ENCODE measurements around the gene JAKMIP1. TPM values are rescaled to one million over a fixed set of nuclear protein-coding genes. Genes with fewer than 3 reads are reported as not detected.

Gene JAKMIP1
- total RNA-seq, 3 donors from 2014 or later: 0.63 to 2.1 TPM; not detected in 1

DNA sequence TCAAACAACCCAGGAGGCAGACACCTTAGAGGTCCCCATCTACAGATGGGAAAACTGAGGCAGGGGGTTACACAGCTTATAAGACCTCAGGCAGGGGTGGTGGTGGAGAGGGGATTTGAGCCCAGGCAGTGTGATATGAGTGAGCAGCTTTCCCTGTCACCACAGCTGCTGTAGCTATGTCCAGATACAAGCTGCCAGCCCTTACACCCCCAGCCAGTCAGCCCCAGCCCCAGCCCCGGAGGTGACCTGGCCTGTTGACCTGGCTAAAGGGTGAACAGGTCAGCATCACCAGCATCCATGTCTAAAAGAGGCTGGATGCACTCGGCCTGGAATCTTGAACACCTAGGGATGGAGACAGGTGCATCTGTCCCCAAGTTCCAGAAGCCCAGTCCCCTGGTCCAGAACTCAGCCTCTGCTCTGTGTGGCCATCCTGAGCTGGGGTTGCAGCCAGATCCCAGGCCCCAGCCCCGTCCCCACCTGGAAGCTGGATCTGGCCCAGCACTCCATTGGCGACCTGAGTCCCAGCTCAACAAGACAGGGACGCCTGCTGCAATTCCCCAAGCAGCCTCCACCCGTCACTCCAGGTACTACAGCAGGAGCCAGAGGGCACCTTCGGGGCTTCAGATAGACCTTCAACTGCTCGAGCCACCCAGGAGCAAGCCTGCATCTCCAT is 89.5 kb downstream of the JAKMIP1 start:
- no peaks in the 10 kb centered on the region for H3K9me3 ChIP-seq
- intact Hi-C loops (cut with DNase I, micrococcal nuclease): no loop called here
- H3K4me1 ChIP-seq (ENCODE audit: low read depth): no peaks in the 10 kb centered on the region
- DNase-seq: no peak
- TF ChIP-seq, protein P1, sequence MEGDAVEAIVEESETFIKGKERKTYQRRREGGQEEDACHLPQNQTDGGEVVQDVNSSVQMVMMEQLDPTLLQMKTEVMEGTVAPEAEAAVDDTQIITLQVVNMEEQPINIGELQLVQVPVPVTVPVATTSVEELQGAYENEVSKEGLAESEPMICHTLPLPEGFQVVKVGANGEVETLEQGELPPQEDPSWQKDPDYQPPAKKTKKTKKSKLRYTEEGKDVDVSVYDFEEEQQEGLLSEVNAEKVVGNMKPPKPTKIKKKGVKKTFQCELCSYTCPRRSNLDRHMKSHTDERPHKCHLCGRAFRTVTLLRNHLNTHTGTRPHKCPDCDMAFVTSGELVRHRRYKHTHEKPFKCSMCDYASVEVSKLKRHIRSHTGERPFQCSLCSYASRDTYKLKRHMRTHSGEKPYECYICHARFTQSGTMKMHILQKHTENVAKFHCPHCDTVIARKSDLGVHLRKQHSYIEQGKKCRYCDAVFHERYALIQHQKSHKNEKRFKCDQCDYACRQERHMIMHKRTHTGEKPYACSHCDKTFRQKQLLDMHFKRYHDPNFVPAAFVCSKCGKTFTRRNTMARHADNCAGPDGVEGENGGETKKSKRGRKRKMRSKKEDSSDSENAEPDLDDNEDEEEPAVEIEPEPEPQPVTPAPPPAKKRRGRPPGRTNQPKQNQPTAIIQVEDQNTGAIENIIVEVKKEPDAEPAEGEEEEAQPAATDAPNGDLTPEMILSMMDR (IDR thresholded peaks at IDR 0.05): no peak
- no peak for ATAC-seq
- no peaks in the 10 kb centered on the region for H3K36me3 ChIP-seq (ENCODE audit: low read depth)
- H3K4me3 ChIP-seq: no peak overlapping the region

- TF ChIP-seq, protein P1 (IDR thresholded peaks at IDR 0.05): peak; percentile 14
- H3K36me3 ChIP-seq (ENCODE audit: low read depth): no peaks in the 10 kb centered on the region
- H3K4me3 ChIP-seq: no peak overlapping the region
- no peaks in the 10 kb centered on the region for H3K9me3 ChIP-seq
- ATAC-seq (peak; percentile 76), DNase-seq (peak in 1 of 3 donors; percentile 24)
- H3K4me1 ChIP-seq (ENCODE audit: low read depth): no peaks in the 10 kb centered on the region
- intact Hi-C loops (cut with DNase I, micrococcal nuclease): no loop called here
These were observed 90.3 kb downstream of the JAKMIP1 start for GRCh38 chr4:6109842-6110560.

- no peak for ATAC-seq
- H3K4me3 ChIP-seq: no peak overlapping the region
- intact Hi-C loops (cut with DNase I, micrococcal nuclease): no loop called here
These were observed 92.5 kb downstream of the JAKMIP1 start for GRCh38 chr4:6107886-6108285.

GRCh38 chr4:6107114-6107791 is 93.1 kb downstream of the JAKMIP1 start:
- H3K4me3 ChIP-seq: no peak overlapping the region
- H3K9me3 ChIP-seq: no peaks in the 10 kb centered on the region
- TF ChIP-seq, protein P1 (IDR thresholded peaks at IDR 0.05): no peak
- intact Hi-C loops (cut with DNase I, micrococcal nuclease): no loop called here
- no peaks in the 10 kb centered on the region for H3K36me3 ChIP-seq (ENCODE audit: low read depth)
- DNase-seq: no peak
- no peaks in the 10 kb centered on the region for H3K4me1 ChIP-seq (ENCODE audit: low read depth)
- ATAC-seq: no peak

More at GRCh38 chr4:6107886-6108285, 92.5 kb downstream of the JAKMIP1 start:
- TF ChIP-seq, protein P1 (IDR thresholded peaks at IDR 0.05): no peak
- Histone ChIP-seq H3K9me3 (no peaks in the 10 kb centered on the region), H3K36me3 (ENCODE audit: low read depth) (no peaks in the 10 kb centered on the region), H3K4me1 (ENCODE audit: low read depth) (no peaks in the 10 kb centered on the region)
- no peak for DNase-seq

DNA sequence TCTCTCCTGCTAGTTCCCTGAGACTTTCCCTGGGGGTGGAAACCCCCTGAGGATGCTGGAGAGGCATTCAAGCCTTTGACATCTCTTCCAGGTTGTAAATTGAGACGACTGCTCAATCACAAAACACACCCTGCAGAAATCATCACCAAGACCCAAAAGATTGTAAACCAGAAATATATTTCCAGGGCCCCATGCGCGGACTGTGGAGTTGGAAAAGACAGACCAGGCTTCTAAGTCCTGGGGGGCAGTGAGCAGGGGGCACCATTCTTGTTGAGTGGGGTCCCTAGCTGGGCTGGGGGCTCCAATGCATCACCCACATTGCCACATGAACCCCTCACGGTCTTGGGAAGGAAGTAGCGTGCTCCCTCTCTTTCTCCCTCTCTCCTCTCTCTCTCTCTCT is 94.2 kb downstream of the JAKMIP1 start:
- no peak for DNase-seq
- Histone ChIP-seq H3K36me3 (ENCODE audit: low read depth) (no peaks in the 10 kb centered on the region), H3K4me1 (ENCODE audit: low read depth) (no peaks in the 10 kb centered on the region), H3K4me3 (no peak overlapping the region), H3K9me3 (no peaks in the 10 kb centered on the region)
- intact Hi-C loops (cut with DNase I, micrococcal nuclease): no loop called here
- ATAC-seq: no peak
- TF ChIP-seq, protein P1 (IDR thresholded peaks at IDR 0.05): no peak
